ENCODE results near the gene SIKE1. TPM values are rescaled to one million over a fixed set of nuclear protein-coding genes. Genes with fewer than 3 reads are reported as not detected.

Gene SIKE1

DNA sequence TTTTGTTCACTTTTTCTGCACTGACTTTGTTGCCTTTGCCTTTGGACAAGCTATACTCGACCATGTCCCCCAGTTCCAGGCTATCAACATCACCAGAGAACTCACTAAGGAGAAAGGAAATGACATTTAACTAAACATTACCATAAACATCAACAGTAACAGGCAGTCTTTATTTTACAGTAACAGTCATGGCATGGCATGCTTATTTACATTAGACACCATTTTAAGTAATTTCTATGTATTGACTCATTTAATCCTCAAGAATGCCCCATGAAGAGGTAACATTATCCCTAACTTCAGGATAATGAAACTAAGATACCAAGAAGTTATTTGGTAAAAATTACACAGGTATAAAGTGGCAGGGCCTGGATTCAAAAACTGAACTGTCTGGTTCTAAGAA lies 55.3 kb downstream of the SIKE1 start:
- Histone ChIP-seq H2BK120ac (ENCODE audit: low read depth, low read length) (no peak overlapping the region), H2BK5ac (ENCODE audit: low read length) (no peak overlapping the region), H3K18ac (ENCODE audit: low read length) (no peak overlapping the region), H4K8ac (ENCODE audit: low read depth, low read length) (no peak overlapping the region), H3K4ac (ENCODE audit: low read depth, low read length) (no peak overlapping the region), H2BK15ac (replicated peaks; ENCODE audit: low read depth) (no peak overlapping the region), H4K5ac (ENCODE audit: low read length) (no peak overlapping the region), H3K27me3 (ENCODE audit: insufficient read depth, low read length, poor library complexity) (no peaks in the 10 kb centered on the region), H3K4me3 (ENCODE audit: low read length) (no peak overlapping the region), H3K79me2 (ENCODE audit: control insufficient read depth, insufficient read depth, low read length) (no peaks in the 10 kb centered on the region), H3K36me3 (ENCODE audit: control insufficient read depth, insufficient read depth, low read length) (peaks cover 9% of the 10 kb centered on the region), H2AK5ac (ENCODE audit: low read length) (no peak overlapping the region), H3K56ac (ENCODE audit: low read length) (no peak overlapping the region), H3K23ac (ENCODE audit: low read length) (no peak overlapping the region), H3K27ac (ENCODE audit: low read depth, low read length) (no peak overlapping the region), H3K4me1 (ENCODE audit: control insufficient read depth, low read depth, low read length) (no peaks in the 10 kb centered on the region), H3K9ac (ENCODE audit: low read length) (no peak overlapping the region), H3K4me2 (ENCODE audit: low read length) (no peak overlapping the region), H3K79me1 (ENCODE audit: low read length) (no peaks in the 10 kb centered on the region)
- no CpG with 5 or more reads among the region's 1 CpG for WGBS (ENCODE audit: extremely low coverage, insufficient coverage, low lambda C conversion rate)
- no peak for DNase-seq

DNA sequence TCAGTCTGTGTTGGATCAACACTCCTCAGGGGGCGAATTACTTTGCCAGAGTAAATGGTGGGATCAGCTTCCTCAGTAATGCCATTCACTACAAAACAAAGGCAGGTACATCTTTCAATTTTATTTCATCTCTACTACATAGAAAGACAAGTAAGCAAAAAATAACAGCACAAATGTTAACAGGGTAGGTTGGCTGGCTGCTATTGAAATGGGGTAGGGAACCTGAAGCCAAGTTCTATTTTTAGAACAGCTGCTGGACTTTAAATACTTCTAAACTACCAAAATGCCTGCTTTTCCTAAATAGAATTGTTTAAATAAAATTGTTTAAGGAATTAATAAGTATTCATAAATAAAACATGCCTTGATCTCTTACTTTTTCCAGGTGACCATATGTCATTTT lies 56.6 kb downstream of the SIKE1 start:
- Histone ChIP-seq H3K18ac (ENCODE audit: low read length) (no peak overlapping the region), H3K27me3 (ENCODE audit: insufficient read depth, low read length, poor library complexity) (no peaks in the 10 kb centered on the region), H2AK5ac (ENCODE audit: low read length) (no peak overlapping the region), H3K4me3 (ENCODE audit: low read length) (no peak overlapping the region), H3K4me1 (ENCODE audit: control insufficient read depth, low read depth, low read length) (no peaks in the 10 kb centered on the region), H2BK5ac (ENCODE audit: low read length) (no peak overlapping the region), H2BK15ac (replicated peaks; ENCODE audit: low read depth) (no peak overlapping the region), H3K4ac (ENCODE audit: low read depth, low read length) (no peak overlapping the region), H3K27ac (ENCODE audit: low read depth, low read length) (no peak overlapping the region), H2BK120ac (ENCODE audit: low read depth, low read length) (no peak overlapping the region), H3K79me1 (ENCODE audit: low read length) (no peaks in the 10 kb centered on the region), H3K9ac (ENCODE audit: low read length) (no peak overlapping the region), H3K56ac (ENCODE audit: low read length) (no peak overlapping the region), H3K36me3 (ENCODE audit: control insufficient read depth, insufficient read depth, low read length) (peaks cover 10% of the 10 kb centered on the region), H4K5ac (ENCODE audit: low read length) (no peak overlapping the region), H4K8ac (ENCODE audit: low read depth, low read length) (no peak overlapping the region), H3K4me2 (ENCODE audit: low read length) (no peak overlapping the region), H3K79me2 (ENCODE audit: control insufficient read depth, insufficient read depth, low read length) (no peaks in the 10 kb centered on the region), H3K23ac (ENCODE audit: low read length) (no peak overlapping the region)
- DNase-seq = no peak
- no CpG with 5 or more reads among the region's 1 CpG for WGBS (ENCODE audit: extremely low coverage, insufficient coverage, low lambda C conversion rate)

DNA sequence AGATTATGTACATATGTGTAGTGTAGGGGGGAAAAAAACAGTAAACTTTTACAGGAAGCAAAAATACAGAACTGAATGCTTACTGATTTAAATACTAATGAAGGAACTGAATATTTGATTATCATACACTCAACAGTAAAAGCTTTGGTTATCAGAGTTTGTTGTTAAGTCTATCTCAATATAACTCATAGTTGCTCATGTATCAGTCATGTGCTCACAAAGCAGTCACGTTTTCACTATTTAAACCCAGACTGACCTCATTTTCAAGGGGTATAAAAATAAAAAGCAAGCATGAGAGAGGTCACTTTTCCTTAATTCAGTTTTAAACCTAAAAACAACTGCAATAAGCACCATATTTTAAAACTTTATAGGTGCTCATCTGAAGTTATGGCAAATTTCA lies 57.0 kb downstream of the SIKE1 start:
- no CpG with 5 or more reads among the region's 1 CpG for WGBS (ENCODE audit: extremely low coverage, insufficient coverage, low lambda C conversion rate)
- H2BK120ac ChIP-seq (ENCODE audit: low read depth, low read length) = no peak overlapping the region
- no peak overlapping the region for H3K4me3 ChIP-seq (ENCODE audit: low read length)
- no peak overlapping the region for H3K56ac ChIP-seq (ENCODE audit: low read length)
- DNase-seq = no peak
- no peak overlapping the region for H3K23ac ChIP-seq (ENCODE audit: low read length)
- H2BK5ac ChIP-seq (ENCODE audit: low read length) = no peak overlapping the region
- peaks cover 12% of the 10 kb centered on the region for H3K36me3 ChIP-seq (ENCODE audit: control insufficient read depth, insufficient read depth, low read length)
- no peaks in the 10 kb centered on the region for H3K4me1 ChIP-seq (ENCODE audit: control insufficient read depth, low read depth, low read length)
- H3K79me2 ChIP-seq (ENCODE audit: control insufficient read depth, insufficient read depth, low read length) = no peaks in the 10 kb centered on the region
- no peak overlapping the region for H3K4ac ChIP-seq (ENCODE audit: low read depth, low read length)
- H3K27me3 ChIP-seq (ENCODE audit: insufficient read depth, low read length, poor library complexity) = no peaks in the 10 kb centered on the region
- H3K9ac ChIP-seq (ENCODE audit: low read length) = no peak overlapping the region
- no peak overlapping the region for H3K27ac ChIP-seq (ENCODE audit: low read depth, low read length)
- no peak overlapping the region for H2AK5ac ChIP-seq (ENCODE audit: low read length)
- no peak overlapping the region for H4K8ac ChIP-seq (ENCODE audit: low read depth, low read length)
- no peak overlapping the region for H2BK15ac ChIP-seq (replicated peaks; ENCODE audit: low read depth)
- no peak overlapping the region for H3K4me2 ChIP-seq (ENCODE audit: low read length)
- H4K5ac ChIP-seq (ENCODE audit: low read length) = no peak overlapping the region
- H3K79me1 ChIP-seq (ENCODE audit: low read length) = no peaks in the 10 kb centered on the region
- H3K18ac ChIP-seq (ENCODE audit: low read length) = no peak overlapping the region

DNA sequence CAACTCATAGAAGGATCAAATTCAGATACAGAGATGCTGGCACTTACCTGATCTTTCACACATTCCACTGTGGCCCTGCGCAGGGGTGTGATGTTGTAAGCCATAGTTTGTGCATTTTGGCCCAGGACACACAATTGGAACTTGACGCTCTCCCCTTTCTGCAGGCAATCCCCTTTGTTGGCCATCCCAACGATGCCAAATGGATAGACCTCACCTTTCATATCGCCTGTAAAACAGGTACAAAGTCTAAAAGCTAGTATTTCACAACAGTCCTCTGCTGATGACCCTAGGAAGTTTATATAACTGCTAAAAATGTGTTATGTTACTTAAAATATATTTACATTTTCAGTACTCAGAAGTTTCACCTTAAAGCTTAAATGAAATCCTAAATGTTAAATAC lies 60.0 kb downstream of the SIKE1 start:
- Histone ChIP-seq H2BK15ac (replicated peaks; ENCODE audit: low read depth) (no peak overlapping the region), H3K9ac (ENCODE audit: low read length) (no peak overlapping the region), H2BK5ac (ENCODE audit: low read length) (no peak overlapping the region), H3K36me3 (ENCODE audit: control insufficient read depth, insufficient read depth, low read length) (peaks cover 11% of the 10 kb centered on the region), H3K56ac (ENCODE audit: low read length) (no peak overlapping the region), H3K23ac (ENCODE audit: low read length) (no peak overlapping the region), H3K79me2 (ENCODE audit: control insufficient read depth, insufficient read depth, low read length) (peaks cover 10% of the 10 kb centered on the region), H3K4me3 (ENCODE audit: low read length) (no peak overlapping the region), H3K4me2 (ENCODE audit: low read length) (no peak overlapping the region), H3K4me1 (ENCODE audit: control insufficient read depth, low read depth, low read length) (no peaks in the 10 kb centered on the region), H3K4ac (ENCODE audit: low read depth, low read length) (no peak overlapping the region), H2AK5ac (ENCODE audit: low read length) (no peak overlapping the region), H3K27ac (ENCODE audit: low read depth, low read length) (no peak overlapping the region), H3K79me1 (ENCODE audit: low read length) (no peaks in the 10 kb centered on the region), H4K8ac (ENCODE audit: low read depth, low read length) (no peak overlapping the region), H3K18ac (ENCODE audit: low read length) (no peak overlapping the region), H2BK120ac (ENCODE audit: low read depth, low read length) (no peak overlapping the region), H4K5ac (ENCODE audit: low read length) (no peak overlapping the region), H3K27me3 (ENCODE audit: insufficient read depth, low read length, poor library complexity) (no peaks in the 10 kb centered on the region)
- no peak for DNase-seq
- WGBS (ENCODE audit: extremely low coverage, insufficient coverage, low lambda C conversion rate) = no CpG with 5 or more reads among the region's 4 CpGs

Small RNA genes lying within 50 kb of the gene (small RNA-seq; reads per million reads assigned to genes)
- gene RNY1P13 (ENCODE audit: insufficient read depth) = not detected
